GM21529 (cell line): ENCODE results near the gene DYNLL2.
"Not testable (repeated sequence)": the region's sequence is repeated elsewhere in the genome, so short reads cannot be mapped to it uniquely, and the experiment has no call there.

ENCODE experiments used
- ATAC-seq: cut with Tn5 transposase; IDR thresholded peaks from one replicate; pipeline ENCODE4 v1.9.1; 2021; ENCODE audit not compliant: unreplicated experiment

The DYNLL2 gene

GRCh38 chr17:58101898-58102297 is 18.7 kb downstream of the DYNLL2 start:
- not testable (repeated sequence) for ATAC-seq

DNA sequence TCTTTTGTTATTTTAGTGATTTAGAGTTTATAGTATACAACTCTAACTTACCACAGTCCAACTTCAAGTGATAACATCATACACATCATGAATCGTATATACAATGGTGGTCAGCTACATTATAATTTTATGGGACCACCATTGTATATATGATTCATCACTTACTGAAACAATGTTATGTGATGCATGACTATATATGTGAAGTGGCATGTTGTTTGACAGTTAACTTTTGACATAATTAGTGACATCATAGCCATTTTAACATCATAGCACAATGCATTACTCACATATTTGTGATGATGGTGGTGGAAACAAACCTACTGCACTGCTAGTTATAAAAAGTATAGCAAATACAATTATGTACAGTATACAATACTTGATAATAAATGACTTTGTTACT is 21.9 kb downstream of the DYNLL2 start:
- no peak for ATAC-seq

GRCh38 chr17:58107306-58107705 is 24.1 kb downstream of the DYNLL2 start:
- no peak for ATAC-seq

DNA sequence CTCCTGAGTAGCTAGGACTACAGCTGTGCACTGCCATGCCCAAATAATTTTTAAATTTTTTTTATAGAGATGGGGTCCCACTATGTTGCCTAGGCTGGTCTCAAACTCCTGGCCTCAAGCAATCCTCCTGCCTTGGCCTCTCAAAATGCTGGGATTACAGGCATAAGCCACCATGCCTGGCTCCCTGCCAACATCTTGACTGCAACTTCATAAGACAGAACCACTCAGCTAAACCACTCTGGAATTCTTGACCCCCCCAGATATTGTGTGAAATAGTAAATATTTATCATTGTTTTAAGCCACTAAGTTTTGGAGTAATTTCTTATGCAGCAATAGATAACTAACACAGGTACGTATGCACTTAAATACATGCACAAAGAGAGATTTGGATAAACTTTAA is 26.0 kb downstream of the DYNLL2 start:
- ATAC-seq: no peak

DNA sequence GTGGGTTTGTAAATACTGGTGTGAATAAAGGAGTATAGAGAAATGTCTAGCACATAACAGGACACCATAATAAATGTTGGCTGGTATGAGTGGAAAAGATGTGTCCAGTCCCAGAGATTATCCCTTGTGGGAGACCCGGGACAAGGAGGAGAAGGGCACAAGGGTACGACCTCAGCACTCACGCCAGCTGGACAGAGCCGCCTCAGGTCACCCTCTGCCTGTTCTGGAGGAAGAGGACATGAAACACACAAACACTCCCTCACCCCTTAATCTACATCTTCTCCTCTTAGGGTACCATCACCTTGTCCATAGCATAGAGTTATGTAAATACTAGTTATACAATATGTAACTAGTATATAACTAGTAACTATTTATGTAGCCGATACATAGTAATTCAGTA is 26.8 kb downstream of the DYNLL2 start:
- ATAC-seq: no peak

GRCh38 chr17:58111676-58112075 is 28.5 kb downstream of the DYNLL2 start:
- no peak for ATAC-seq

DNA sequence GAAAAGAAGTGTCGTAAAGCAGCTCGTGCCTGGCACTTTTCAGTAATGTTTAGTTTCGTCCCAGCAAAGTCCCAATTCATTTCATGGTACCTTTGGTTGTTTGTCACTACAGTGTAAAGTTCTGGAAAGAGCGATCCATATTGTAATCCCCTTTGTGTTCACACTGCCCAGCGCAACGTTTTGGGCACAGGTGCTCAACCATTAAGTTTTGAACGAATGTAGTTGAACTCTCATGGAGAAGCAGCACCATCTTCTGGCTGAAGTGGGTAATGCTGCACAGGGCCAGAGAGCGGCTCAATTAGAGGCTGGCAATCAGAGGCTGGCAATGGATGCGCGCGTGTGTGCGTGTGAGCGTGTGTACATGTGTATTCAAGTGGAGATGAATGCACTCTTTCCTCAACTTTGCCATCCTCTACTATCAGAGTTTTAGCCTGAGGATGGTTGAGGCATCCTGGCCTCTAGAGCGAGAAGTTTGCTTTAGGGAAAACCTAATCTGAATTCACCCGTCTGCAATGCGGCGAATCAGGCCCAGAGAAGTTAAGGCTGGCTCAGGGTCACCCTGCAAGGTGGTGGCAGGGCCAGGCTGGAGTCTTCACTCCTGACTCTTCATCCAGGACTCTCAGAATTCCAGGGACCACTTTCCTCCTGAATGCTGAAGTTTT is 29.9 kb downstream of the DYNLL2 start:
- ATAC-seq: no peak

DNA sequence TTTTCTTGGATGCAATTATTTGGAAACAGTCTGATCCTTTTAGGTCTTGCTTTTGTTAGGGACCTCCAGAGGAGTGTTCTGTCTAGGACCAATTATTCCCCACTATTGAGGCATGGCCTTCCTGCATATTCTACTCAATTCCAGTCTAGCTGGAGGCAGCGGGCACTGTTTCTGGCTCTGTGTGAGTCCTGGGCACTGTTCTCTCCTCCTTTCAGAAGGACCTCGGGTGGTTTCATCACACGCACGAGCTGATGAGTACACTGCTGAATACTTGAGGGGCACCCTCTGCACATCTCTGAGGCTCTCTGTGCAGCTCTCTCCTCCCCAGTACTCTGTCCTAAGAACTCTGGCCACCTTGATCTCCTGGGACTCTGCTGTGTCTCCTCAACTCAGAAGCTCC is 30.7 kb downstream of the DYNLL2 start:
- no peak for ATAC-seq

- ATAC-seq: no peak
Observed at GRCh38 chr17:58117382-58117781, 34.2 kb downstream of the DYNLL2 start.

- no peak for ATAC-seq
Observed at GRCh38 chr17:58119491-58119890, 36.3 kb downstream of the DYNLL2 start.

DNA sequence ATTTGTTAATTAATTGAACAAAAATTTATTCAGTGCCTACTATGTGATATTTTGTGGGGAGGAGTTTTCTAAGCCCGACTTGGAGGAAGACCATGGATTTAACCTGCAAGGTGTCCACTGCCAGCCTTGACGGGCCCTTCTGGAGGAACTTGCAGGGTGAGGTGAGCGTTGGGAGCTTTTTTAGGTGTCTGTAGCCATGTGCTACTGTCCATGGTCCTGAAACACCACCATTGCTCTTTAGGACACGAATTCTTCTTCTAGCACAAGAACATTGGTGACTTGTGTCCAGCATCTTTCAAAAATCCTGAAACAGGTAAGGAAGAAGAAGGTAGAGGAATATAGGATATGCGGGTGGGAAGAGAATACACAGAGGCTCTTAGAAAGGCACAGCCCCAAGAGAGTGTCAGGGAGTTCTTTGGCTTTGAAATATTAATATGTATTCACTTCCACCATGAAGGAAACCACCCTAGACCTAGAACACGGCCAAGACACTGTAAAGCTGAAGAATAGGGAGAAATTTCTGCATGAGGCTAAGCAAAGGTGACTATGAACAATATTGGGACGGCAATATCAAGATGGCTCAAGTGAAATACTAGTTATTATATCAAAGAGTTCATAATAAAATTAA is 37.1 kb downstream of the DYNLL2 start:
- no peak for ATAC-seq

- no peak for ATAC-seq
Observed at GRCh38 chr17:58121925-58122324, 38.7 kb downstream of the DYNLL2 start.

DNA sequence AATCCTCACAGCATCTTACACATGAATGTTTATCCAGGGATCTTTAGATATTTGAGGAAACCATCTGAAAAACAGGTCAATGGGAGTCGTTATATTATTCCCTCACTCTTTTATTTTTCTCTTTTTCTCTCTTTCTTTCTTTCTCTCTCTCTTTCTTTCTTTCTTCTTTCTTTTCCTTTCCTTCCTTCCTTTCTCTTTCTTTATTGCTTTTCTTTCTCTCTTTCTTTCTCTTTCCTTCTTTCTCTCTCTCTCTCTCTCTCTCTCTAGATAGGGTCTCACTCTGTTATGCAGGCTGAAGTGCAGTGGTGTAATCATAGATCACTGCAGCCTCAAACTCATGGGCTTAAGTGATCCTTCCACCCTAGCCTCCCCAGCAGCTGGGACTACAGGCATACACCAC is 44.6 kb downstream of the DYNLL2 start:
- ATAC-seq: no peak

- ATAC-seq: not testable (repeated sequence)
Observed at GRCh38 chr17:58132697-58133096, 49.5 kb downstream of the DYNLL2 start.

DNA sequence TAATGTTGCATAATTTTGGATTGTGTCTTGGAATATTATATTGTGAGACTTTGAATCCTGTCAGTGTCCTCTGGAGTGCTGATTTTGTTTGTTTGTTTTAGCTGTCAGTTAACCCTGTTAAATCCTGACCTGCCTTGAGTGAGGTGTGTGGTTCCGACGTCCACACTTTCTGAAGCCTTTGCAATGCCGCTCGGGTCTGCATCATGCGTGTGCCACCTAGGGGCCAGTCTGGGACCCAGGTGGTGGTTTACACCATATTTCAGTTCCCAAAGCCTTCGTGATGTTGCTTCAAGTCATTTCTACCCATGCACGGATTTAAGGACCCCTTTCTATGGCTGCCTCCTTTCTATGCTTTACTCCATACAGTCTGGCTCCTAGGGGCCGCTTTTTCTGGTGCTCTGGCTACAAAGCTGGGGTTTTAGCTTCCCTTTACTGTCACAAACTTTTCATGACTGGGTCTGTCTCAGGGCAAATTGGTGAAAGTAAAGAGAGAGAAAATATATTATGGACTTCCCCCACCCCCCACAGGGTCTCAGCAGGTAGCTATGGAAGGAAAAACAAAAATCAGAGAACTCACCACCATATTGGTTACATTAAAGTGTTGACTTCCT is 53.6 kb downstream of the DYNLL2 start:
- no peak for ATAC-seq

DNA sequence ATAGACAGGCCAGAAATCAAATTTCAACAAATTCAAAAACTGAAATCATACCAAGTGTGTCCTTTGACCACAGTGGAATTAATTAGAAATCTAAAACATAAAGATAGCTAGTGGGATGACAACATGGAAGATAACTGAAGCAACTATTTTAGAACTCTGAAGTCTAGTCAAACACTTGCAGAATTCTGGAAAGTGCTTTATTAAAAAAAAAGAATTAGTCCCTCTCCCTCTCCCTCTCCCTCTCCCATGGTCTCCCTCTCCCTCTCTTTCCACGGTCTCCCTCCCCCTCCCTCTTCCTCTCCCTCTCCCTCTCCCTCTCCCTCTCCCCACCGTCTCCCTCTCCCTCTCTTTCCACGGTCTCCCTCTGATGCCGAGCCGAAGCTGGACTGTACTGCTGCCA is 58.3 kb downstream of the DYNLL2 start:
- no peak for ATAC-seq

- ATAC-seq: not testable (repeated sequence)
Observed at GRCh38 chr17:58143335-58143734, 60.1 kb downstream of the DYNLL2 start.

- ATAC-seq: no peak
Observed at GRCh38 chr17:58144801-58145200, 61.6 kb downstream of the DYNLL2 start.
